H9 (cell line): ENCODE results near the gene INPP5B. TPM values are rescaled to one million over a fixed set of nuclear protein-coding genes. Genes with fewer than 3 reads are reported as not detected.
A peak's percentile ranks its signal among the peaks of the same experiment; 100 is the strongest.
"Not testable (repeated sequence)": the region's sequence is repeated elsewhere in the genome, so short reads cannot be mapped to it uniquely, and the experiment has no call there.

Experiments used
- DNase-seq: peaks from one replicate; pipeline ENCODE4 v3.0.0-alpha.2; 2017
- H2AFZ ChIP-seq: one replicate; pipeline ENCODE4 v1.6.1; 2013; ENCODE audit warnings: mild to moderate bottlenecking, low read length, control low read depth, moderate library complexity
- H2AK5ac ChIP-seq: 2 replicates; pipeline ENCODE4 v1.6.1; 2013; ENCODE audit warnings: low read length, control low read depth, mixed read lengths; ENCODE audit not compliant: insufficient read length
- H2BK120ac ChIP-seq: one replicate; pipeline ENCODE4 v1.6.1; 2013; ENCODE audit warnings: low read depth, mild to moderate bottlenecking, low read length, control low read depth, inconsistent platforms; ENCODE audit not compliant: poor library complexity, severe bottlenecking
- H2BK12ac ChIP-seq: 2 replicates; pipeline ENCODE4 v1.6.1; 2013; ENCODE audit warnings: low read length, control low read depth, mixed read lengths, low read depth; ENCODE audit not compliant: insufficient read length
- H2BK15ac ChIP-seq: 2 replicates; pipeline ENCODE4 v1.6.1; 2013; ENCODE audit warnings: low read depth, low read length, control low read depth
- H2BK20ac ChIP-seq: one replicate; pipeline ENCODE4 v1.6.1; 2013; ENCODE audit warnings: low read depth, mild to moderate bottlenecking, low read length, control low read depth, inconsistent platforms; ENCODE audit not compliant: poor library complexity, severe bottlenecking
- H2BK5ac ChIP-seq: 2 replicates; pipeline ENCODE4 v1.6.1; 2013; ENCODE audit warnings: low read length, control low read depth, mixed read lengths; ENCODE audit not compliant: insufficient read length
- H3K14ac ChIP-seq: 2 replicates; pipeline ENCODE4 v1.6.1; 2013; ENCODE audit warnings: low read length, control low read depth; ENCODE audit not compliant: insufficient read depth
- H3K18ac ChIP-seq: 2 replicates; pipeline ENCODE4 v1.6.1; 2013; ENCODE audit warnings: low read depth, mild to moderate bottlenecking, mixed read lengths, low read length, control low read depth; ENCODE audit not compliant: insufficient read length
- H3K23ac ChIP-seq: 2 replicates; pipeline ENCODE4 v1.6.1; 2013; ENCODE audit warnings: low read length, control low read depth, mixed read lengths, low read depth; ENCODE audit not compliant: insufficient read length
- H3K23me2 ChIP-seq: 2 replicates; pipeline ENCODE4 v1.6.1; 2013; ENCODE audit warnings: low read depth, mild to moderate bottlenecking, mixed read lengths, low read length, control low read depth; ENCODE audit not compliant: insufficient read length, poor library complexity, severe bottlenecking
- H3K27ac ChIP-seq: 2 replicates; pipeline ENCODE4 v1.5.1; 2013; ENCODE audit warnings: low read length, control low read depth, mixed read lengths, low read depth; ENCODE audit not compliant: insufficient read length
- H3K27me3 ChIP-seq: 2 replicates; pipeline ENCODE4 v1.6.1; 2013; ENCODE audit warnings: low read length, control low read depth, inconsistent platforms; ENCODE audit not compliant: insufficient read depth
- H3K4ac ChIP-seq: 2 replicates; pipeline ENCODE4 v1.6.1; 2013; ENCODE audit warnings: low read depth, mild to moderate bottlenecking, control low read depth, inconsistent platforms, low read length, moderate library complexity
- H3K4me1 ChIP-seq: 2 replicates; pipeline ENCODE4 v1.6.1; 2013; ENCODE audit warnings: low read length, control low read depth, inconsistent platforms; ENCODE audit not compliant: insufficient read depth
- H3K4me2 ChIP-seq: 2 replicates; pipeline ENCODE4 v1.6.1; 2013; ENCODE audit warnings: low read length, control low read depth, mixed read lengths; ENCODE audit not compliant: insufficient read length, insufficient read depth
- H3K56ac ChIP-seq: 2 replicates; pipeline ENCODE4 v1.6.1; 2013; ENCODE audit warnings: low read depth, mild to moderate bottlenecking, mixed read lengths, low read length, control low read depth; ENCODE audit not compliant: insufficient read length
- H3K79me1 ChIP-seq: 2 replicates; pipeline ENCODE4 v1.6.1; 2013; ENCODE audit warnings: low read depth, mild to moderate bottlenecking, moderate library complexity, low read length, control low read depth, inconsistent platforms; ENCODE audit not compliant: insufficient read depth, poor library complexity, severe bottlenecking
- H3K79me2 ChIP-seq: 2 replicates; pipeline ENCODE4 v1.6.1; 2013; ENCODE audit warnings: low read length, control low read depth, inconsistent platforms; ENCODE audit not compliant: insufficient read depth
- H3K9ac ChIP-seq: 2 replicates; pipeline ENCODE4 v1.6.1; 2013; ENCODE audit warnings: low read length, control low read depth, mixed read lengths; ENCODE audit not compliant: insufficient read length; ENCODE audit errors: extremely low read depth
- H3K9me3 ChIP-seq: one replicate; pipeline ENCODE4 v1.6.1; 2013; ENCODE audit warnings: low read depth, low read length, inconsistent platforms; ENCODE audit not compliant: control insufficient read depth
- H3T11ph ChIP-seq: one replicate; pipeline ENCODE4 v1.6.1; 2013; ENCODE audit warnings: mild to moderate bottlenecking, low read length, control low read depth, inconsistent platforms
- H4K20me1 ChIP-seq: one replicate; pipeline ENCODE4 v1.6.1; 2013; ENCODE audit not compliant: control insufficient read depth, insufficient read length, insufficient read depth
- H4K5ac ChIP-seq: 2 replicates; pipeline ENCODE4 v1.6.1; 2013; ENCODE audit warnings: low read depth, mild to moderate bottlenecking, mixed read lengths, low read length, control low read depth; ENCODE audit not compliant: insufficient read length
- H4K8ac ChIP-seq: replicated peaks from 2 replicates; pipeline ENCODE4 v1.6.1; 2013; ENCODE audit warnings: low read length, control low read depth, mixed read lengths, low read depth; ENCODE audit not compliant: insufficient read length
- H4K91ac ChIP-seq: 2 replicates; pipeline ENCODE4 v1.6.1; 2013; ENCODE audit warnings: low read depth, mild to moderate bottlenecking, moderate library complexity, mixed read lengths, low read length, control low read depth; ENCODE audit not compliant: insufficient read length
- H3K27ac Mint-ChIP-seq, 3 experiments: 2 replicates in 2 of 3; 3 replicates in 1 of 3; pipeline ENCODE4 v1.8.0; 2020 to 2021; ENCODE audit warnings: mixed read lengths in 3 of 3, mild to moderate bottlenecking in 1 of 3, moderate library complexity in 1 of 3
- H3K27me3 Mint-ChIP-seq: 2 replicates; pipeline ENCODE4 v1.8.0; 2021; ENCODE audit warnings: low read depth, mild to moderate bottlenecking, moderate library complexity, mixed read lengths
- H3K36me3 Mint-ChIP-seq, 3 experiments: 2 replicates in 2 of 3; 3 replicates in 1 of 3; pipeline ENCODE4 v1.8.0; 2020 to 2021; ENCODE audit warnings: low read depth in 3 of 3, mixed read lengths in 3 of 3; ENCODE audit not compliant: insufficient read depth in 1 of 3
- H3K4me1 Mint-ChIP-seq, 2 experiments: 2 replicates each; pipeline ENCODE4 v1.8.0; 2020; ENCODE audit warnings: mixed read lengths in 2 of 2
- H3K4me3 Mint-ChIP-seq, 2 experiments: 2 replicates in 1 of 2; 3 replicates in 1 of 2; pipeline ENCODE4 v1.8.0; 2020 to 2021; ENCODE audit warnings: mild to moderate bottlenecking in 2 of 2, mixed read lengths in 2 of 2, moderate library complexity in 1 of 2
- H3K9me3 Mint-ChIP-seq, 2 experiments: 2 replicates in 1 of 2; 3 replicates in 1 of 2; pipeline ENCODE4 v1.8.0; 2020; ENCODE audit warnings: mild to moderate bottlenecking in 2 of 2, mixed read lengths in 2 of 2, moderate library complexity in 1 of 2
- WGBS: extraction: QIAGEN DNeasy Blood & Tissue Kit; methylation state at CpG from one replicate; pipeline ENCODE4 v1.1.7; 2013; ENCODE audit warnings: missing lambda C conversion rate, low lambda C conversion rate, mixed read lengths; ENCODE audit not compliant: insufficient read length; ENCODE audit errors: extremely low coverage; 5-methylcytosine and 5-hydroxymethylcytosine counted together
- total RNA-seq: library from RNA; stranded (reverse); gene quantifications from 2 replicates; pipeline ENCODE4 v1.2.1, GENCODE V29; 2021
- TF ChIP-seq, protein P1 (sequence below): fragments of 200-600 bp; sonication (generic); conservative IDR thresholded peaks from 3 replicates; pipeline ENCODE4 v1.8.0; 2021; ENCODE audit warnings: antibody characterized with exemption, mild to moderate bottlenecking

Gene INPP5B
- total RNA-seq, 1 experiment from 2014 or later: 28.2 TPM

DNA sequence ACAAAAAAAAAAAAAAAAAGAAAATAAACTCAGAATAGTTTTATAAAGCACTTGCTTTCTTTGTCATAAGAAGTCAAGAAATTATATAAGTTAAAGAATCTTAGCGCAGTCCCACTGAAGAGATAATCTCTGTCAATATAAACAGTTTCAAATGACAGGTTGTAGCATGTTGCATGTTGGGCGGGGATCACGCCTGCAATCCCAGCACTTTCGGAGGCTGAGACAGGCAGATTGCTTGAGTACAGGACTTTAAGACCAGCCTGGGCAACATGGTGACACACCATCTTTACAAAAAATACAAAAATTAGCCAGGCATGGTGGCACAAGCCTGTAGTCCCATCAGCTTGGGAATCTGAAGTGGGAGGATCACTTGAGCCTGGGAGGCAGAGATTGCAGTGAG, 18.4 kb upstream of the INPP5B start:
- Histone ChIP-seq H3K23me2 (no peaks in the 10 kb centered on the region), H2BK12ac (no peak overlapping the region), H3K9me3 (no peaks in the 10 kb centered on the region), H4K5ac (no peak overlapping the region), H4K20me1 (no peaks in the 10 kb centered on the region), H3K4ac (no peak overlapping the region), H3K79me2 (no peaks in the 10 kb centered on the region), H2BK20ac (no peak overlapping the region), H2BK5ac (no peak overlapping the region), H3K27me3 (no peaks in the 10 kb centered on the region), H3K56ac (no peak overlapping the region), H4K91ac (no peak overlapping the region), H3K18ac (no peak overlapping the region), H2AK5ac (no peak overlapping the region), H2BK120ac (no peak overlapping the region), H3K4me2 (no peak overlapping the region), H4K8ac (no peak overlapping the region), H3K79me1 (no peaks in the 10 kb centered on the region), H2AFZ (no peak overlapping the region), H3K14ac (no peak overlapping the region), H3K23ac (no peak overlapping the region), H3K4me1 (no peaks in the 10 kb centered on the region), H2BK15ac (no peak overlapping the region), H3K27ac (no peak overlapping the region), H3K9ac (no peak overlapping the region), H3T11ph (no peak overlapping the region)
- WGBS: no CpG with 5 or more reads among the region's 4 CpGs
- no peaks in the 10 kb centered on the region for H3K27me3 Mint-ChIP-seq
- no peaks in the 10 kb centered on the region for H3K9me3 Mint-ChIP-seq
- peaks cover 45 to 80% (median 71%) of the 10 kb centered on the region in 3 experiments for H3K36me3 Mint-ChIP-seq
- H3K4me3 Mint-ChIP-seq: no peak overlapping the region
- no peak overlapping the region; a peak in 1 of 7 replicates for H3K27ac Mint-ChIP-seq
- no peak for DNase-seq
- H3K4me1 Mint-ChIP-seq: peaks cover 7 to 13% of the 10 kb centered on the region in 2 experiments
- TF ChIP-seq, protein P1, sequence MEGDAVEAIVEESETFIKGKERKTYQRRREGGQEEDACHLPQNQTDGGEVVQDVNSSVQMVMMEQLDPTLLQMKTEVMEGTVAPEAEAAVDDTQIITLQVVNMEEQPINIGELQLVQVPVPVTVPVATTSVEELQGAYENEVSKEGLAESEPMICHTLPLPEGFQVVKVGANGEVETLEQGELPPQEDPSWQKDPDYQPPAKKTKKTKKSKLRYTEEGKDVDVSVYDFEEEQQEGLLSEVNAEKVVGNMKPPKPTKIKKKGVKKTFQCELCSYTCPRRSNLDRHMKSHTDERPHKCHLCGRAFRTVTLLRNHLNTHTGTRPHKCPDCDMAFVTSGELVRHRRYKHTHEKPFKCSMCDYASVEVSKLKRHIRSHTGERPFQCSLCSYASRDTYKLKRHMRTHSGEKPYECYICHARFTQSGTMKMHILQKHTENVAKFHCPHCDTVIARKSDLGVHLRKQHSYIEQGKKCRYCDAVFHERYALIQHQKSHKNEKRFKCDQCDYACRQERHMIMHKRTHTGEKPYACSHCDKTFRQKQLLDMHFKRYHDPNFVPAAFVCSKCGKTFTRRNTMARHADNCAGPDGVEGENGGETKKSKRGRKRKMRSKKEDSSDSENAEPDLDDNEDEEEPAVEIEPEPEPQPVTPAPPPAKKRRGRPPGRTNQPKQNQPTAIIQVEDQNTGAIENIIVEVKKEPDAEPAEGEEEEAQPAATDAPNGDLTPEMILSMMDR: no peak

- H3K56ac ChIP-seq, H3K9ac ChIP-seq, H3T11ph ChIP-seq, H3K27me3 ChIP-seq, H4K8ac ChIP-seq, H2AK5ac ChIP-seq, H3K9me3 Mint-ChIP-seq, H4K91ac ChIP-seq, H3K27ac ChIP-seq, H2BK120ac ChIP-seq, H3K79me1 ChIP-seq, H3K23ac ChIP-seq, H3K79me2 ChIP-seq, H2BK5ac ChIP-seq, H3K4me1 ChIP-seq, H4K20me1 ChIP-seq, H2BK12ac ChIP-seq, H2BK15ac ChIP-seq, H4K5ac ChIP-seq, H3K27me3 Mint-ChIP-seq, H2AFZ ChIP-seq, DNase-seq, H3K14ac ChIP-seq, H3K4ac ChIP-seq, H3K4me3 Mint-ChIP-seq, H3K18ac ChIP-seq, H3K9me3 ChIP-seq, H3K23me2 ChIP-seq, H2BK20ac ChIP-seq, H3K4me2 ChIP-seq: not testable (repeated sequence)
- Mint-ChIP-seq H3K27ac (peak overlapping the region in 1 of 3 experiments; percentile 65; a peak in 1 of 7 replicates), H3K4me1 (peaks cover 7 to 13% of the 10 kb centered on the region in 2 experiments), H3K36me3 (peaks cover 45 to 79% (median 72%) of the 10 kb centered on the region in 3 experiments)
- no CpG with 5 or more reads among the region's 12 CpGs for WGBS
These were observed 17.3 kb upstream of the INPP5B start for GRCh38 chr1:37964106-37964505.
